ENCODE measurements around the gene ATP5PO.

Gene ATP5PO

DNA sequence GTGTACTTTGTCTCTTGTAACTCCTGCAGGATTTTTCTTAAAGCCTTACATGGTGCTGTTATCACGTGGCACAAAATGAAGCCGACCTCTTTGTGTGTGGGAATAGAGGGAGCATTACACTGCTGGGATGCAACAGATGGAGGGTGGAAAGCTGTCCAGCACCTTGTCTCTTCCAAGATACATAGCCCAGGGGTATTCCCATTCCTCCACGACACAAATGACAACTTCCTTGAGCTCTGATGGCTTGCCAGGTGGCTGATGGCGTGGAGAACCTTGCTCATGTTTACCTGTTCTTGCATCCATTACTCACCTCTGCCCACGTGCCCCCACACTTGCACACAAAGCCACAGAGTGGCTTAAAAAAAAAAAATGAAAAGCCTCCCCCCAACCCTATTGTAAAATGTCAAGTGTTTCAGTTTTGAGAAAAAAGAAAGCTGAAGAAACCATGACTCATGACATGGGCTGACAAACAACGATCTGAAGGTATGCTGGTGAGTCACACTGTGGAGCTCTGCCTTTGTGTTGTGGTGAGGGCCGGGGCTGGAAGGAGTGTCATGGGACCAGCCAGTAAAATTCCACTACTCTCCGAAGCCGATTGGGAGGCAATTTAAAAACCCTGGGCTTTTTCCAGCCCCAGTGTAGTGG lies 32.0 kb upstream of the ATP5PO start:
- Histone ChIP-seq H3K4me1 (ENCODE audit: insufficient read depth, poor library complexity, severe bottlenecking) (peaks cover 25% of the 10 kb centered on the region), H3K4me3 (ENCODE audit: severe bottlenecking) (no peak overlapping the region), H3K27me3 (ENCODE audit: insufficient read depth, poor library complexity, severe bottlenecking) (no peaks in the 10 kb centered on the region), H3K36me3 (ENCODE audit: low read depth) (no peaks in the 10 kb centered on the region), H3K9me3 (ENCODE audit: severe bottlenecking) (no peaks in the 10 kb centered on the region), H3K27ac (ENCODE audit: poor library complexity, severe bottlenecking) (peak overlapping the region; percentile 59)
- DNase-seq (ENCODE audit: low spot score), result peak; percentile 94
- TF ChIP-seq, protein P1, sequence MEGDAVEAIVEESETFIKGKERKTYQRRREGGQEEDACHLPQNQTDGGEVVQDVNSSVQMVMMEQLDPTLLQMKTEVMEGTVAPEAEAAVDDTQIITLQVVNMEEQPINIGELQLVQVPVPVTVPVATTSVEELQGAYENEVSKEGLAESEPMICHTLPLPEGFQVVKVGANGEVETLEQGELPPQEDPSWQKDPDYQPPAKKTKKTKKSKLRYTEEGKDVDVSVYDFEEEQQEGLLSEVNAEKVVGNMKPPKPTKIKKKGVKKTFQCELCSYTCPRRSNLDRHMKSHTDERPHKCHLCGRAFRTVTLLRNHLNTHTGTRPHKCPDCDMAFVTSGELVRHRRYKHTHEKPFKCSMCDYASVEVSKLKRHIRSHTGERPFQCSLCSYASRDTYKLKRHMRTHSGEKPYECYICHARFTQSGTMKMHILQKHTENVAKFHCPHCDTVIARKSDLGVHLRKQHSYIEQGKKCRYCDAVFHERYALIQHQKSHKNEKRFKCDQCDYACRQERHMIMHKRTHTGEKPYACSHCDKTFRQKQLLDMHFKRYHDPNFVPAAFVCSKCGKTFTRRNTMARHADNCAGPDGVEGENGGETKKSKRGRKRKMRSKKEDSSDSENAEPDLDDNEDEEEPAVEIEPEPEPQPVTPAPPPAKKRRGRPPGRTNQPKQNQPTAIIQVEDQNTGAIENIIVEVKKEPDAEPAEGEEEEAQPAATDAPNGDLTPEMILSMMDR (IDR thresholded peaks at IDR 0.05; ENCODE audit: poor library complexity, severe bottlenecking), result no peak
- ATAC-seq (ENCODE audit: low read depth), result peak; percentile 98

- Histone ChIP-seq H3K4me3 (ENCODE audit: severe bottlenecking) (no peak overlapping the region), H3K27ac (ENCODE audit: poor library complexity, severe bottlenecking) (no peak overlapping the region), H3K27me3 (ENCODE audit: insufficient read depth, poor library complexity, severe bottlenecking) (no peaks in the 10 kb centered on the region), H3K9me3 (ENCODE audit: severe bottlenecking) (no peaks in the 10 kb centered on the region), H3K4me1 (ENCODE audit: insufficient read depth, poor library complexity, severe bottlenecking) (peaks cover 25% of the 10 kb centered on the region), H3K36me3 (ENCODE audit: low read depth) (no peaks in the 10 kb centered on the region)
- DNase-seq (ENCODE audit: low spot score) (no peak), ATAC-seq (ENCODE audit: low read depth) (no peak)
- TF ChIP-seq, protein P1 (IDR thresholded peaks at IDR 0.05; ENCODE audit: poor library complexity, severe bottlenecking), result no peak
These were observed 30.2 kb upstream of the ATP5PO start for GRCh38 chr21:33945652-33946270.

GRCh38 chr21:33944185-33944763 lies 28.7 kb upstream of the ATP5PO start:
- H3K27ac ChIP-seq (ENCODE audit: poor library complexity, severe bottlenecking), result no peak overlapping the region
- no peak overlapping the region for H3K4me3 ChIP-seq (ENCODE audit: severe bottlenecking)
- TF ChIP-seq, protein P1 (IDR thresholded peaks at IDR 0.05; ENCODE audit: poor library complexity, severe bottlenecking), result no peak
- H3K4me1 ChIP-seq (ENCODE audit: insufficient read depth, poor library complexity, severe bottlenecking), result peaks cover 25% of the 10 kb centered on the region
- H3K9me3 ChIP-seq (ENCODE audit: severe bottlenecking), result no peaks in the 10 kb centered on the region
- H3K27me3 ChIP-seq (ENCODE audit: insufficient read depth, poor library complexity, severe bottlenecking), result no peaks in the 10 kb centered on the region
- ATAC-seq (ENCODE audit: low read depth), result no peak
- H3K36me3 ChIP-seq (ENCODE audit: low read depth), result no peaks in the 10 kb centered on the region
- DNase-seq (ENCODE audit: low spot score), result no peak

DNA sequence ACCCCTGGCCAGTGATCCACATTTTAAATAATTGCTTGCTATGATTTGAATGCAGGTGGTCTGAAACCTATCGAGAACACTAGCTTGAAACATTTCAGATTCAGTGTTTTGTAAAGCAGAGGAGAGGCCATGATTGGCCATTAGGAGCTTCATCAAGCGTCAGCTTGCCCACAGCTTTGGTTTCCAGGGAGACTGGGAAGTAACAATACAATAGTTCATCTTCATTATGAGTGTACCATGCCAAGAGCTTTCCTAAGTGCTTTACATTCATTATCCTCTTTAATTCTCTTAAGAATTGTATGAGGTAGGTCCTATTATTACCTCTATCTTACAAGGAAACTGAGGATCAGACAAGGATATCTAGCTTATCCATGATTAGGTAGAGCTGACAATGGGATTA lies 27.7 kb upstream of the ATP5PO start:
- Histone ChIP-seq H3K36me3 (ENCODE audit: low read depth) (no peaks in the 10 kb centered on the region), H3K9me3 (ENCODE audit: severe bottlenecking) (no peaks in the 10 kb centered on the region), H3K4me1 (ENCODE audit: insufficient read depth, poor library complexity, severe bottlenecking) (peaks cover 19% of the 10 kb centered on the region), H3K27me3 (ENCODE audit: insufficient read depth, poor library complexity, severe bottlenecking) (no peaks in the 10 kb centered on the region), H3K27ac (ENCODE audit: poor library complexity, severe bottlenecking) (no peak overlapping the region), H3K4me3 (ENCODE audit: severe bottlenecking) (no peak overlapping the region)
- ATAC-seq (ENCODE audit: low read depth), result no peak
- TF ChIP-seq, protein P1 (IDR thresholded peaks at IDR 0.05; ENCODE audit: poor library complexity, severe bottlenecking), result no peak
- no peak for DNase-seq (ENCODE audit: low spot score)

- no peak overlapping the region for H3K4me3 ChIP-seq (ENCODE audit: severe bottlenecking)
- TF ChIP-seq, protein P1 (IDR thresholded peaks at IDR 0.05; ENCODE audit: poor library complexity, severe bottlenecking), result no peak
- no peak overlapping the region for H3K27ac ChIP-seq (ENCODE audit: poor library complexity, severe bottlenecking)
- no peak for DNase-seq (ENCODE audit: low spot score)
- H3K27me3 ChIP-seq (ENCODE audit: insufficient read depth, poor library complexity, severe bottlenecking), result no peaks in the 10 kb centered on the region
- H3K4me1 ChIP-seq (ENCODE audit: insufficient read depth, poor library complexity, severe bottlenecking), result peaks cover 15% of the 10 kb centered on the region
- no peak for ATAC-seq (ENCODE audit: low read depth)
- no peaks in the 10 kb centered on the region for H3K9me3 ChIP-seq (ENCODE audit: severe bottlenecking)
- H3K36me3 ChIP-seq (ENCODE audit: low read depth), result no peaks in the 10 kb centered on the region
These were observed 26.8 kb upstream of the ATP5PO start for GRCh38 chr21:33942426-33942825.

All from RWPE2 (cell line).